Measurements from ENCODE around the gene MGMT.

- TF ChIP-seq CTCF (IDR thresholded peaks at IDR 0.05; ENCODE audit: poor library complexity, severe bottlenecking) (no peak), REST (IDR thresholded peaks at IDR 0.05; ENCODE audit: borderline replicate concordance) (no peak)
Measured at GRCh38 chr10:129784291-129784690, 317.2 kb downstream of the MGMT start.

Measured in neural cell (in vitro differentiated cells).